GM19468 (cell line): ENCODE data around the gene OGFR.
"Not testable (repeated sequence)": the region's sequence is repeated elsewhere in the genome, so short reads cannot be mapped to it uniquely, and the experiment has no call there.

Experiments
- ATAC-seq: cut with Tn5 transposase; IDR thresholded peaks from one replicate; pipeline ENCODE4 v1.9.1; 2021; ENCODE audit warnings: mild to moderate bottlenecking, moderate library complexity, moderate number of reproducible peaks; ENCODE audit not compliant: unreplicated experiment; ENCODE audit errors: extremely low read depth

OGFR gene

GRCh38 chr20:62835931-62836861, 31.6 kb downstream of the OGFR start:
- ATAC-seq, result no peak

DNA sequence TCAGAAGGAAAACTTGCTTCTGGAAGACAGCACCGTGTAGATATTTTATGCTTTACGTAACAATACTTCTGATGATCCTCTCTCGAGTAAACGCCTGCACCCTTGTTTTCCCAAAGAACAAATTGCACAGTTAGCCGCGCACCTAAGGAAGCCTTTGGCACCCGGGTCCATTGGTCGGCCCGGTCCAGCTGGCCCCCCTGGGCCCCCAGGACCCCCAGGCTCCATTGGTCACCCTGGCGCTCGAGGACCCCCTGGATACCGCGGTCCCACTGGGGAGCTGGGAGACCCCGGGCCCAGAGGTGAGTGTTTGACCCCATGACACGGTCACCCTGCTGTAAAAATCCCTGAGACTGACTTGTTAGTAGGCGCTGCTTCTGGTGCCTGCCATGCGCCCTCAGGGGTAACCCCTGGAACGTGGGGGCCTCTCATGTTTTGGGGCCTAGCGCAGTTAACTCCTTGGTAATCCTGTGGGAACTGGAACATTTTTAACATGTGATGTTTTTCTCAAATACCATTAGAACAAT, 32.4 kb downstream of the OGFR start:
- ATAC-seq, result no peak

GRCh38 chr20:62837790-62838127, 33.1 kb downstream of the OGFR start:
- no peak for ATAC-seq

DNA sequence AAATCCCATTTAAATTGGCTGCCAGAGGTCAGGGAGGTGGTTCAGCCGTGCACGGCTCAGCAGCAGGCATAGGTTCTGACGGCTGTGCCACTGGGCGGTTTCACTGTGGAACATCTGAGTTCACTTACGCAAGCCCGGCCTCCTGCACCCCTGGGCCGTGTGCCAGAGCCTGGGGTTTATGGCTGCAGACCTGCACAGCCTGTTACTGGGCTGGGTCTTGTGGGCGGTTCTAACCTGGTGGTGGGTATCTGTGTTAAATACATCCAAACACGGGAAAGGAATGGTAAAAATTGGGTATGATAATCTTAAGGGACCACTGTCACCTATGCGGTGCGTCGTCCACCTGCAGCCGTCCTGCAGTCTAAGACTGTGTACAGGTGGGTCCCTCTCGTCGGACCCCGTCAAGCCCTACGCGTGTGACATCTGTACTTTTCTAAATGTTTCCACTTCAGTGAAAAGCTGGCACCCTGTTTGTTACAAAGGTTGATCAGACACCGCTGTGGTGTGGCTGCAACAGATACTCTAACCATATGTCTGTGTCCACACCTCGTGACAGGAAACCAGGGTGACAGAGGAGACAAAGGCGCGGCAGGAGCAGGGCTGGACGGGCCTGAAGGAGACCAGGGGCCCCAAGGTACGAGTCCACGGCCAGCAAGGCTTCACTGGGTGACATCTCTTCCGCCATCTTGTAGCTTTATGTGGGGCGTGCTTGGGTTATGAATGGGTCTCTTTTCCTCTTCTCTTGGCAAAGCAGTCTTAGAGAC, 33.7 kb downstream of the OGFR start:
- ATAC-seq, result peak; percentile 68

DNA sequence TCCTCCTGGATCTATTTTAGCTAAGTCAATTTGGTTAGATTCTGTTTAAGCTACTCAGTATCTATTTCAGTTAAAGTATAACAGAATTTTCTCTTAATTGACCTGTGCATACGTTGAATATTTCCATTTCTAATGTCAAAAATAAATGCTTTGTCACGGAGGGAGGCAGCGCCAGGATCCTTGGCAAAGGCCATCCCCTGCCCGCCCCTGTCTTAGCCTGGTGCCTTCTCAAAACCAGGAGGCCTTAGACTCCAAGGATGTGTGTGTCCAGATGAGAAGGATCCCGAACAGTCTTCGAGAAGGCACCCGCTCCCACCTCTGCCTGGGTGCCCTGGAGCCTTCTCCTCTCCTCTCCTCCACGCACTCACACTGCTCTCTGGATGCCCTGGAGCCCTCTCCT, 34.6 kb downstream of the OGFR start:
- ATAC-seq, result no peak

DNA sequence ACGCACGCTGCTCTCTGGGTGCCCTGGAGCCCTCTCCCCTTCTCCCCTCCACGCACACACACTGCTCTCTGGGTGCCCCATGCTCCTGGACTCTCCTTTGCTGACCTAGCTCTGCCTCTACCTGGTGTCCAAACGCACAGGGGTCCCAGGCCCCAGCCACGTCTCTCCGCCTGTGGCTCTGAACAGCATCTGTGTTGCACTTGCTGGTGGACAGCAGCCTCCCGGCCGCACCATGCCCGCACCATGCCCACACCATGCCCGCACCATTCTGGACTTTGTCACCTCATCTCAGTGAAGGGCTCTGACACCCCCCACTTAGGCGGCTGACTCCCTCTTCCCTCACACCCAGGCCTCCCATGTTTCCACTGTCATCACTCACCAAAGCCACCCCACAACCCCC, 35.2 kb downstream of the OGFR start:
- no peak for ATAC-seq

DNA sequence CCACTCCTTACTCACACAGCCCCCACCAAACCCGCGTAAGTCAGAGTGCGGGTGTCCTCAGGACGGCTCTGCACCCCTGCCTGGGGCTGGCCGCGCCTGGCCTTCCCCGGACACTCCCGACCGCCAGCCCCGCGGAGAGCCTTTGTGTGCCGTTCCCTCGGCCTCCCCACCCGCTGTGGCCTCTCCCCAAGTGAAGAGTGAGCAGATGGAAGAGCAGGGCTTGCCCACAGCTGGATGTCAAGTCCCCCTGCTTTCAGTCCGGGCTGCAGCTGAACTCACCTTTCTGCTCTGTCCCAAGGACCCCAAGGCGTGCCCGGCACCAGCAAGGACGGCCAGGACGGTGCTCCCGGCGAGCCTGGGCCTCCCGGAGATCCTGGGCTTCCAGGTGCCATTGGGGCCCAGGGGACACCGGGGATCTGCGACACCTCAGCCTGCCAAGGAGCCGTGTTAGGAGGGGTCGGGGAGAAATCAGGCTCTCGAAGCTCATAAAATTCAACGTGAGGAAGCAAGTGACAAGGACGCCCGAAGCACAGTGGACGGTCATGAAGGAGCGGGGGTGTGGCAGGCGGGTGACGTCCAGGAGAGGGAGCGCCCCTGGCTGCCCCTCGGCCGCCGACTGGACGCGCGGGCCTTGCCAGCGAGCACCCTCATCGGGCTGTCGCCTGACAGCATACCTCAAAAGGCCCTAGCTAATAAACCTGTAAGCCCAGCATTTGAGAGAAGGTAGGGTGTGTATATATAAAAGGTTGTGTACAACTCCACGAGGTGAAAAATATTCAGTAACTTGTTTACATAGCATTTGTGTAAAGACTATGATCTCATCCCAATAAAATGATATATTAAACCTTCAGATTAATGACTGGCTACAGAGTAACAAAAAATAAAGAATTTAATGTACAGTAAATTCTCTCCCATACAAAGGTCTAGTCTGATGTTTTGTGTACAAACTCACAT, 35.9 kb downstream of the OGFR start:
- ATAC-seq, result no peak

DNA sequence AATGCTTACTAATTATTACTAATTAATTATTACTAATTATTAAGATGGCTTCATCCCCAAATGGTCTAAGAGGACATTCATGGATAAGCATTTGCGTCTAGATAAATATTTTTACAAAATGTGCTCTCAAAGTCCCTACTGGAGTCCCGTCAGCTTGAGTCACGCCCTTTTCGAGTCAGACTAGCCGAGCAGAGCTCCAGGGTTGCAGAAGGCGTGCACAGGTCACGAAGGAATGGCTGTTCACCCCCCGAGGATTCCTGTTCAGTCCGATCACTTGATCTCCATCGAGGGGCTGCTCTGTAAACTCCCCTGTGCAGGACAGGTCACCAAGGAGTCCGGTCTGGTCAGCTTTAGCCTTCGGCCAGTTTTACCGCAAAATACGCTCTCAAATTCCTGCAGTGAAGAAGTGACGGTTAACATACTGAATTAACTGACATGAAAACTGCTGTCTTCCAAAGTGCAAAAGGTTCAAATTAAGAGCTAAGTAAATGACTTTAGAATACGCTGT, 37.1 kb downstream of the OGFR start:
- no peak for ATAC-seq

DNA sequence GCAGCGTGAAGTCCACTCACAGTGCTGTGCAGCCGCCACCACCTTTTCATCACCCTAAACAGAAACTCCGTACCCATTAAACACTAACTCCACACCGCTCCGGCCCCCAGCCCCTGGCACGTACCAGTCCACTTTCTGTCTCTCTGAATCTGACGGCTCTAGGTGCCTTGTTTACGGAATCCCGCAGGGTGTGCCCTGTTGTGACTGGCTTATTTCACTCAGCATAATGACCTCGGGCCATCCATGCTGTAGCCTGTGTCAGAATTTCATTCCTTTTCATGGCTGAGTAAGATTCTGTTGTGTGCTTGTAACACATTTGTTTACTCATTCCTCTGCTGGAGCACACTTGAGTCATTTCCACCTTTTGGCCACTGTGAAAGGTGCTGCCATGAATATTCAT, 39.0 kb downstream of the OGFR start:
- ATAC-seq, result no peak

- ATAC-seq, result no peak
Observed at GRCh38 chr20:62844182-62844581, 39.5 kb downstream of the OGFR start.

DNA sequence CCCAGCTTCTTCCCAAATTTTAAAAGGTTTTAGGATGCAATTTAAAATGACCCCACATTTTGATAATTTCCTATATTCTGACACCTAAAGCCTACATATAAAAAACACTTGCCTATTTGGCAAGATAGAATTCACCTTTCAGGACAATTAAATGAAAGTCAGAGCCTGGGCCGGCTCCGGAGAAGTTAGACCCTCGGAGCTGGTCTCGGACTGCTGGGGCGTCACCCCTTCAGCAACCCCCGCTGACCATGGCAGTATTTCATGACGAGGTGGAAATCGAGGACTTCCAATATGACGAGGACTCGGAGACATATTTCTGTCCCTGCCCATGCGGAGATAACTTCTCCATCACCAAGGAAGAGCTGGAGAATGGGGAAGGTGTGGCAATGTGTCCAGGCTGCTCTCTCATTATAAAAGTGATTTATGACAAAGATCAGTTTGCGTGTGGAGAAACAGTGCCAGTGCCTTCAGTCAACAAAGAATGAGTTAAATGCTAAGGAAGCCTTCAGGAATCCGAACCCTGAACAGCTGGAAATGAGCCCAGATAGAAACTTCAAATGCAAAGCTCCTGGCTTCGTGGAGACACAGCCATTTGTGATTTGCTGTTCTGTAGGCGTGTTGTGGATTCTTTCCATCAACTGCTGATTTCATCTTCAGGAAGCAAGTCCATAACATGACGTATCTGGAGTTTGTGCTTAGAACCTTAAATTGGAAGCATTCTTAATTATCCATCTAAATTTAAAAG, 41.0 kb downstream of the OGFR start:
- ATAC-seq, result no peak

DNA sequence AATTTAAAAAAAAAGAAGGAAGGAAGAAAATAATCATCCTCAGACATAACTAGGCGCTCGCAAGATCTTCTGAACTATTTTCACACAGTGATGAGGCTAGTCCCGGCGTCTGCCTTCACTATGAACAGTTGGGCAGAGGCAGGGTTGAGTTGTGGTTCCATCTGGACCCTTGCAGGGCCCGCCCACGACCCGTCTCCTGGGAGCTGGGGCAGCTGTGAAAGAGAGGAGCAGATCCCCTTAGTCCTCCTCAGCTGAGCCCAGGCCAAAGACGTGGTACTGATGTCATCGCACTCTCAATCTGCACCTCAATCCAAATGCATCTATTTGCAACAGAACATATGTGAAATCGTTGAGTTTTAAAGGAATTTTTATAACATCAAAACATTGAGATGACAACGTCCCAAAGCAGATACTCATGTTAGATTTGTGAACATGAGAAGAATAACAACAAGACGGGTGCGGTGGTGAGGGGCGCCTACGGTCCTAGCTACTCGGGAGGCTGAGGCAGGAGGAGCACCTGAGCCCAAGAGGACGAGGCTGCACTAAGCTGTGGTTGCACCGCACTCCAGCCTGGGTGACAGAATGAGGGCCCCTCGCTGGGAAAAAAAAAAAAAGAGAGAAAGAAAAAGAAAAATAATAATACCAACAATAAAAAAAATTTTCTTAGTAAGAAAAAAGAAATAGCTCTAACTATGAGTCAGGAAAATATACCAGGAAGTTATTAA, 41.7 kb downstream of the OGFR start:
- ATAC-seq, result no peak

GRCh38 chr20:62848917-62849316, 44.3 kb downstream of the OGFR start:
- not testable (repeated sequence) for ATAC-seq

GRCh38 chr20:62849431-62849830, 44.8 kb downstream of the OGFR start:
- no peak for ATAC-seq

GRCh38 chr20:62850333-62850974, 45.8 kb downstream of the OGFR start:
- no peak for ATAC-seq

GRCh38 chr20:62852196-62852595, 47.6 kb downstream of the OGFR start:
- no peak for ATAC-seq

GRCh38 chr20:62852841-62853240, 48.2 kb downstream of the OGFR start:
- ATAC-seq, result no peak

- ATAC-seq, result not testable (repeated sequence)
Observed at GRCh38 chr20:62853304-62853703, 48.7 kb downstream of the OGFR start.
